HCT116 (cell line): ENCODE data around the gene CFAP410. TPM values are rescaled to one million over a fixed set of nuclear protein-coding genes. Genes with fewer than 3 reads are reported as not detected.
A peak's percentile ranks its signal among the peaks of the same experiment; 100 is the strongest.

Source experiments
- ATAC-seq: fragments of 200-7000 bp; cut with Tn5 transposase; 2 replicates; pipeline ENCODE4 v1.9.1; 2020; ENCODE audit warnings: mild to moderate bottlenecking, moderate library complexity
- BruUV-seq: library from RNA; stranded (reverse); fragments of 400-500 nt; replicated peaks from 2 replicates; lab custom pipeline; 2021; lab: Mats Ljungman, UMichigan
- CTCF ChIA-PET: fragments of 300-600 bp; sonication (Branson Sonifier 250); formaldehyde crosslinking; loops from one replicate; lab custom pipeline; 2021; ENCODE audit warnings: antibody characterized with exemption; lab: Charles Lee
- POLR2A ChIA-PET: fragments of 300-600, 350-600 bp; sonication (Branson Sonifier 250); formaldehyde crosslinking; loops from one replicate; lab custom pipeline; 2021; ENCODE audit warnings: antibody characterized with exemption; lab: Charles Lee
- RAD21 ChIA-PET, 2 experiments: fragments of 300-600 bp; sonication (Branson Sonifier 250); formaldehyde crosslinking; loops; one replicate each; lab custom pipeline; 2023; ENCODE audit warnings: low total read pairs in 2 of 2; ENCODE audit not compliant: uncharacterized antibody in 2 of 2, unreplicated experiment in 2 of 2, low non-redundant PET in 1 of 2; lab: Charles Lee
- DNase-seq: peaks from one replicate; pipeline ENCODE4 v3.0.0-alpha.2; 2010; ENCODE audit warnings: low read depth, low spot score
- H2AFZ ChIP-seq: fragments of 200-600 bp; shearing (Covaris generic), sonication (generic); 2 replicates; pipeline ENCODE4 v1.6.1; 2017; ENCODE audit warnings: low read depth, mixed run types, mixed read lengths, antibody characterized with exemption, low read length; ENCODE audit not compliant: poor library complexity, severe bottlenecking
- H3K27ac ChIP-seq: 2 replicates; pipeline ENCODE4 v1.5.1; 2012; ENCODE audit warnings: low read depth, low read length
- H3K27me3 ChIP-seq: fragments of 200-600 bp; sonication (generic); 2 replicates; pipeline ENCODE4 v1.6.1; 2016; ENCODE audit warnings: mixed run types, low read length, mixed read lengths; ENCODE audit not compliant: insufficient read depth
- H3K36me3 ChIP-seq, 2 experiments: fragments of 200-500 bp in 1 of 2; fragments of 200-600 bp in 1 of 2; sonication (Bioruptor generic) in 1 of 2; sonication (generic) in 1 of 2; 2 replicates each; pipeline versions ENCODE4 v1.5.1 to v1.6.1; 2014 to 2016; ENCODE audit warnings: low read length in 2 of 2, inconsistent platforms in 1 of 2, mixed read lengths in 1 of 2, mixed run types in 1 of 2; ENCODE audit not compliant: insufficient read depth in 2 of 2, control insufficient read depth in 1 of 2
- H3K4me1 ChIP-seq, 2 experiments: fragments of 200-600 bp in 1 of 2; sonication (generic) in 1 of 2; 2 replicates each; pipeline versions ENCODE4 v1.5.1 to v1.6.1; 2012 to 2017; ENCODE audit warnings: low read length in 2 of 2, inconsistent platforms in 1 of 2, mild to moderate bottlenecking in 1 of 2, mixed read lengths in 1 of 2, mixed run types in 1 of 2, moderate library complexity in 1 of 2; ENCODE audit not compliant: insufficient read depth in 2 of 2, control insufficient read depth in 1 of 2
- H3K4me2 ChIP-seq: fragments of 200-600 bp; sonication (generic); 2 replicates; pipeline ENCODE4 v1.6.1; 2017; ENCODE audit warnings: mixed run types, low read length, mixed read lengths
- H3K4me3 ChIP-seq, 2 experiments: fragments of 200-600 bp in 1 of 2; sonication (generic) in 1 of 2; replicated peaks in 1 of 2; 2 replicates each; pipeline ENCODE4 v1.5.1; 2011 to 2016; ENCODE audit warnings: low read length in 2 of 2, control low read depth in 1 of 2, low read depth in 1 of 2, mild to moderate bottlenecking in 1 of 2, mixed read lengths in 1 of 2, mixed run types in 1 of 2
- H3K79me2 ChIP-seq: fragments of 200-600 bp; sonication (generic); 2 replicates; pipeline ENCODE4 v1.6.1; 2017; ENCODE audit warnings: mild to moderate bottlenecking, mixed run types, low read length, moderate library complexity, mixed read lengths; ENCODE audit not compliant: insufficient read depth
- H3K9ac ChIP-seq: fragments of 200-600 bp; sonication (generic); 2 replicates; pipeline ENCODE4 v1.6.1; 2016; ENCODE audit warnings: low read length, mixed read lengths
- H3K9me2 ChIP-seq: fragments of 200-600 bp; sonication (generic), shearing (Covaris generic); 2 replicates; pipeline ENCODE4 v1.6.1; 2017; ENCODE audit warnings: mixed run types, mild to moderate bottlenecking, moderate library complexity; ENCODE audit not compliant: insufficient read depth
- H3K9me3 ChIP-seq, 2 experiments: fragments of 200-500 bp in 1 of 2; fragments of 200-600 bp in 1 of 2; sonication (Bioruptor generic) in 1 of 2; sonication (generic) in 1 of 2; 2 replicates each; pipeline ENCODE4 v1.6.1; 2014 to 2017; ENCODE audit warnings: low read length in 2 of 2, mixed read lengths in 2 of 2, inconsistent platforms in 1 of 2, low read depth in 1 of 2, mild to moderate bottlenecking in 1 of 2, mixed run types in 1 of 2, moderate library complexity in 1 of 2; ENCODE audit not compliant: control insufficient read depth in 1 of 2, insufficient read depth in 1 of 2
- H4K20me1 ChIP-seq: fragments of 200-600 bp; sonication (generic), shearing (Covaris generic); 2 replicates; pipeline ENCODE4 v1.6.1; 2017; ENCODE audit warnings: mixed run types, mild to moderate bottlenecking, moderate library complexity; ENCODE audit not compliant: insufficient read depth
- POLR2AphosphoS5 ChIP-seq: IDR thresholded peaks from 2 replicates; pipeline ENCODE4 v1.6.1; 2011; ENCODE audit warnings: mild to moderate bottlenecking, low read depth, low read length, moderate library complexity
- SP1 ChIP-seq: IDR thresholded peaks from 2 replicates; pipeline ENCODE4 v1.6.1; 2012; ENCODE audit warnings: low read depth
- TCF7L2 ChIP-seq: IDR thresholded peaks from 2 replicates; pipeline ENCODE4 v1.7.0; 2011; ENCODE audit warnings: borderline replicate concordance, inconsistent platforms; ENCODE audit not compliant: insufficient read depth, insufficient read length; ENCODE audit errors: extremely low read depth
- ZNF274 ChIP-seq: fragments of 200-500 bp; sonication (Bioruptor generic); IDR thresholded peaks from 2 replicates; pipeline ENCODE4 v1.6.1; 2014; ENCODE audit warnings: mild to moderate bottlenecking, low read depth, low read length, inconsistent platforms
- intact Hi-C: fragments of 100-400 bp; cut with micrococcal nuclease; formaldehyde crosslinking; loops from 2 replicates; pipeline ENCODE4 v1.10.0; 2022
- total RNA-seq: library from RNA; stranded (reverse); gene quantifications from one replicate; pipeline ENCODE4 v1.2.1, GENCODE V29; 2021; ENCODE audit not compliant: unreplicated experiment
- TF ChIP-seq, protein P1 (sequence below): IDR thresholded peaks from 2 replicates; pipeline ENCODE4 v1.6.1; 2012
- TF ChIP-seq, protein P2 (sequence below), 3 experiments: fragments of 200-600 bp in 1 of 3; sonication (generic) in 1 of 3; IDR thresholded peaks in 2 of 3; conservative IDR thresholded peaks in 1 of 3; 2 replicates each; pipeline ENCODE4 v1.5.1; 2012 to 2017; ENCODE audit warnings: low read depth in 2 of 3, low read length in 2 of 3, antibody characterized with exemption in 1 of 3, borderline replicate concordance in 1 of 3, control low read depth in 1 of 3, mild to moderate bottlenecking in 1 of 3, mixed read lengths in 1 of 3, mixed run types in 1 of 3, moderate library complexity in 1 of 3; ENCODE audit not compliant: insufficient read depth in 1 of 3

The CFAP410 gene
- total RNA-seq, 1 experiment from 2014 or later: 15.3 TPM

DNA sequence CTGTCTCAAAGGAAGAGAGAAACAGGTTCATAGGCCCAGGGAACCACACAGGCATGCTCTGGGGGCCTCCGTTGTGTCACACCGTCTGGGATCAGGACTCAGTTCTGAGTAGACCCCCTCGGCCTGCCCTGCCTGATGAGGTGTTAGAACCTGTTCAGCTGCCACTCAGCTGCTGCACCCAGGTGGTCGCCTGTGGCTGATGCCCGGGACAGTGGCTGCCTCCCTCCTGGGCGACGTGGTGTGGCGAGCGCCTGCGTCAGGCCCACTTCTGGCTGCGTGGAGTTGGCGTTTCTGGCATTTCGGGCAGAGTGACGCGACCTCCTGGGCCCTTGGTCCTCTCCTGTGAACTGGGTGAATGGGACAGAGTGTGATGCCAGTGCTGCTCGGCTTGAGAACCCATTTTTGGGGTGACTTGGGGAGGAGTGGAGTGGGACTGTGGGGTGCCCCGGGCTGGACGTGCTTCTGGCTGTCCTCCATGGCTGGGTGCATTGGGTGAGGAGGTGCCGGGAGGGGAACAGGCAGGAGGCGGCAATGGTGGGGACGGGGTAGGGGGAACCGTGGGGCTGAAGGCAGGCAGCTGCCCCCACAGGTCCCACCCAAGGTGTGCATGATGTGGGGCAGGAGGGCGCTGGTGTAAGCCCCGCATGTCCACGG, 10.8 kb downstream of the CFAP410 start:
- Histone ChIP-seq H4K20me1 (no peaks in the 10 kb centered on the region), H3K9ac (no peak overlapping the region), H3K4me3 (no peak overlapping the region), H3K27me3 (no peaks in the 10 kb centered on the region), H3K9me3 (no peaks in the 10 kb centered on the region), H3K9me2 (no peaks in the 10 kb centered on the region), H2AFZ (no peak overlapping the region), H3K36me3 (no peaks in the 10 kb centered on the region; a peak in 1 of 4 replicates), H3K79me2 (no peaks in the 10 kb centered on the region), H3K4me2 (no peak overlapping the region), H3K27ac (no peak overlapping the region), H3K4me1 (no peaks in the 10 kb centered on the region)
- ChIA-PET RAD21 (interaction anchor here in 1 of 2 experiments (0.6 kb wide), 1 partner anchor 512 kb away, joined by 3 read pairs; no protein-coding TSS in a partner anchor), CTCF (no interaction called here), POLR2A (no interaction called here)
- intact Hi-C loops: no loop called here
- DNase-seq: no peak
- BruUV-seq: no TSS peak
- TF ChIP-seq, protein P1, sequence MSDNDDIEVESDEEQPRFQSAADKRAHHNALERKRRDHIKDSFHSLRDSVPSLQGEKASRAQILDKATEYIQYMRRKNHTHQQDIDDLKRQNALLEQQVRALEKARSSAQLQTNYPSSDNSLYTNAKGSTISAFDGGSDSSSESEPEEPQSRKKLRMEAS: no peak
- TF ChIP-seq TCF7L2: no peak
- no peak for TF ChIP-seq SP1
- TF ChIP-seq, protein P2, sequence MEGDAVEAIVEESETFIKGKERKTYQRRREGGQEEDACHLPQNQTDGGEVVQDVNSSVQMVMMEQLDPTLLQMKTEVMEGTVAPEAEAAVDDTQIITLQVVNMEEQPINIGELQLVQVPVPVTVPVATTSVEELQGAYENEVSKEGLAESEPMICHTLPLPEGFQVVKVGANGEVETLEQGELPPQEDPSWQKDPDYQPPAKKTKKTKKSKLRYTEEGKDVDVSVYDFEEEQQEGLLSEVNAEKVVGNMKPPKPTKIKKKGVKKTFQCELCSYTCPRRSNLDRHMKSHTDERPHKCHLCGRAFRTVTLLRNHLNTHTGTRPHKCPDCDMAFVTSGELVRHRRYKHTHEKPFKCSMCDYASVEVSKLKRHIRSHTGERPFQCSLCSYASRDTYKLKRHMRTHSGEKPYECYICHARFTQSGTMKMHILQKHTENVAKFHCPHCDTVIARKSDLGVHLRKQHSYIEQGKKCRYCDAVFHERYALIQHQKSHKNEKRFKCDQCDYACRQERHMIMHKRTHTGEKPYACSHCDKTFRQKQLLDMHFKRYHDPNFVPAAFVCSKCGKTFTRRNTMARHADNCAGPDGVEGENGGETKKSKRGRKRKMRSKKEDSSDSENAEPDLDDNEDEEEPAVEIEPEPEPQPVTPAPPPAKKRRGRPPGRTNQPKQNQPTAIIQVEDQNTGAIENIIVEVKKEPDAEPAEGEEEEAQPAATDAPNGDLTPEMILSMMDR (IDR thresholded peaks at IDR 0.05 in 2 of 3, conservative IDR thresholded peaks at IDR 0.05 in 1 of 3; ENCODE audit: borderline replicate concordance in 1 of 3, insufficient read depth in 1 of 3, low read depth in 2 of 3, low read length in 2 of 3): no peak
- no peak for TF ChIP-seq ZNF274
- peak; percentile 9; the same call in 1 of the 2 replicates for TF ChIP-seq POLR2AphosphoS5
- ATAC-seq: peak; percentile 6
